ENCODE data around the gene ROPN1B.
"Not testable (repeated sequence)": the region's sequence is repeated elsewhere in the genome, so short reads cannot be mapped to it uniquely, and the experiment has no call there.

DNA sequence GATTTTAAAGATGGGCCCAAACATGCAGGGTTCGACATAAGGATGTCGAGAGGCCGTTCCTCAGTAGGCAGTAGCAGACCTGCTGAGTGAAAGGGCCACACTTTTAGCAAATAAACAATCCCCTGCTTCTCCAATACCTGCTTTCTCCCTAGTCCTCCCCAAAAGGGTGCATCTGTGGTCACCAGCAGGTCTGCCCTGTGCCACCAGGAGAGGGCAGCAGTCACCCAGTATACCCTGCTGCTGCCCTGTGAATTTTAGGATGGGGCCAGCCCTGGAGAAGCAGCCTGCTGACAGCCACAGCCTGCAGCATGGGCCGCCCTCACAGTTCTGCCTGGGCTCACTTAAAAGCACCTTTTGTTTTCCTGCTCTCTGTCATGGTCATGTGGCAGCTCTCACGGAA, 47.3 kb upstream of the ROPN1B start:
- TF ChIP-seq, protein P1, sequence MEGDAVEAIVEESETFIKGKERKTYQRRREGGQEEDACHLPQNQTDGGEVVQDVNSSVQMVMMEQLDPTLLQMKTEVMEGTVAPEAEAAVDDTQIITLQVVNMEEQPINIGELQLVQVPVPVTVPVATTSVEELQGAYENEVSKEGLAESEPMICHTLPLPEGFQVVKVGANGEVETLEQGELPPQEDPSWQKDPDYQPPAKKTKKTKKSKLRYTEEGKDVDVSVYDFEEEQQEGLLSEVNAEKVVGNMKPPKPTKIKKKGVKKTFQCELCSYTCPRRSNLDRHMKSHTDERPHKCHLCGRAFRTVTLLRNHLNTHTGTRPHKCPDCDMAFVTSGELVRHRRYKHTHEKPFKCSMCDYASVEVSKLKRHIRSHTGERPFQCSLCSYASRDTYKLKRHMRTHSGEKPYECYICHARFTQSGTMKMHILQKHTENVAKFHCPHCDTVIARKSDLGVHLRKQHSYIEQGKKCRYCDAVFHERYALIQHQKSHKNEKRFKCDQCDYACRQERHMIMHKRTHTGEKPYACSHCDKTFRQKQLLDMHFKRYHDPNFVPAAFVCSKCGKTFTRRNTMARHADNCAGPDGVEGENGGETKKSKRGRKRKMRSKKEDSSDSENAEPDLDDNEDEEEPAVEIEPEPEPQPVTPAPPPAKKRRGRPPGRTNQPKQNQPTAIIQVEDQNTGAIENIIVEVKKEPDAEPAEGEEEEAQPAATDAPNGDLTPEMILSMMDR (IDR thresholded peaks at IDR 0.05) = peak; percentile 92
- TF ChIP-seq SIN3A (IDR thresholded peaks at IDR 0.05; ENCODE audit: borderline replicate concordance, insufficient read depth, low read depth, low read length); POLR2AphosphoS5 (IDR thresholded peaks at IDR 0.05; ENCODE audit: low read depth, low read length); TCF7L2 (IDR thresholded peaks at IDR 0.05; ENCODE audit: low read depth, low read length): not testable (repeated sequence)
